Myometrial cell (primary cell): ENCODE results near the gene SERTM1. TPM values are rescaled to one million over a fixed set of nuclear protein-coding genes. Genes with fewer than 3 reads are reported as not detected.

Experiments used
- total RNA-seq: library from RNA; depleted of rRNA; stranded (reverse); fragments of >200 nt; gene quantifications from 2 replicates; pipeline ENCODE4 v1.2.3, GENCODE V29; 2015

Gene SERTM1
- not detected in 2 replicates for total RNA-seq

GRCh38 chr13:36673838-36674326 lies at the start of gene SERTM1:
Gene SERTM1, plus strand, starts transcription at chr13:36674020. Its CDS starts 21,059 bp downstream, at chr13:36695079.

Other genes with a start within 250 kb of the SERTM1 start
- gene CCNA1, start 241.5 kb upstream of the SERTM1 start, total RNA-seq = 2.1 and 6.9 TPM in 2 replicates
- gene RFXAP, start 145.2 kb downstream of the SERTM1 start, total RNA-seq = 1.2 and 1.9 TPM in 2 replicates
- gene SMAD9, start 246.2 kb downstream of the SERTM1 start, total RNA-seq = 3.9 and 4.6 TPM in 2 replicates